Measurements from ENCODE around the gene GABRG3.

GRCh38 chr15:27499719-27500118 is 528.7 kb downstream of the GABRG3 start:
- TF ChIP-seq CTCF (IDR thresholded peaks at IDR 0.05) (no peak), POLR2A (IDR thresholded peaks at IDR 0.05) (no peak)

Data from breast epithelium (tissue), 3 donors.